ENCODE data around the gene CFAP57.

Gene CFAP57

DNA sequence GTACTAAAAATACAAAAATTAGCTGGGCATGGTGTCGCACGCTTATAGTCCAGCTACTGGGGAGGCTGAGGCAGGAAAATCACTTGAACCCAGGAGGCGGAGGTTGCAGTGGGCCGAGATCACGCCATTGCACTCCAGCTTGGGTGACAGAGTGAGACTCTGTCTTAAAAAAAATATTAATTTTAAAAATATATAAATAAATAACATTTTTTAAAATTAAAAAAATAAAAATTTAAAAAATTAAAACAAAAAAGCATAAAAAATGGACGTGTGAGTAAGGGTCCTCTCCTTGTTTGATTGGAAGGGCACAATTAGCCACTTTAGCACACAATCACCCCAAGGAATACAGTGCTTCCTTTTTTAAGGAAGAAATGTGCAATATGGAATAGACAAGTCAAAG is 18.7 kb upstream of the CFAP57 start:
- no peaks in the 10 kb centered on the region for H3K27me3 ChIP-seq (ENCODE audit: low read length)
- no peak overlapping the region for H2AFZ ChIP-seq (ENCODE audit: low read depth, low read length, severe bottlenecking)
- no peak for TF ChIP-seq EZH2phosphoT487 (conservative IDR thresholded peaks at IDR 0.05; ENCODE audit: low read length)
- TF ChIP-seq, protein P1, sequence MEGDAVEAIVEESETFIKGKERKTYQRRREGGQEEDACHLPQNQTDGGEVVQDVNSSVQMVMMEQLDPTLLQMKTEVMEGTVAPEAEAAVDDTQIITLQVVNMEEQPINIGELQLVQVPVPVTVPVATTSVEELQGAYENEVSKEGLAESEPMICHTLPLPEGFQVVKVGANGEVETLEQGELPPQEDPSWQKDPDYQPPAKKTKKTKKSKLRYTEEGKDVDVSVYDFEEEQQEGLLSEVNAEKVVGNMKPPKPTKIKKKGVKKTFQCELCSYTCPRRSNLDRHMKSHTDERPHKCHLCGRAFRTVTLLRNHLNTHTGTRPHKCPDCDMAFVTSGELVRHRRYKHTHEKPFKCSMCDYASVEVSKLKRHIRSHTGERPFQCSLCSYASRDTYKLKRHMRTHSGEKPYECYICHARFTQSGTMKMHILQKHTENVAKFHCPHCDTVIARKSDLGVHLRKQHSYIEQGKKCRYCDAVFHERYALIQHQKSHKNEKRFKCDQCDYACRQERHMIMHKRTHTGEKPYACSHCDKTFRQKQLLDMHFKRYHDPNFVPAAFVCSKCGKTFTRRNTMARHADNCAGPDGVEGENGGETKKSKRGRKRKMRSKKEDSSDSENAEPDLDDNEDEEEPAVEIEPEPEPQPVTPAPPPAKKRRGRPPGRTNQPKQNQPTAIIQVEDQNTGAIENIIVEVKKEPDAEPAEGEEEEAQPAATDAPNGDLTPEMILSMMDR (IDR thresholded peaks at IDR 0.05; ENCODE audit: insufficient read depth, low read length, poor library complexity, severe bottlenecking): no peak
- H3K4me3 ChIP-seq (ENCODE audit: insufficient read depth, low read length, poor library complexity, severe bottlenecking): no peak overlapping the region
- H3K4me2 ChIP-seq (ENCODE audit: low read depth, low read length, poor library complexity, severe bottlenecking): no peak overlapping the region
- H3K36me3 ChIP-seq (ENCODE audit: low read length): no peaks in the 10 kb centered on the region
- no peaks in the 10 kb centered on the region for H3K9me2 ChIP-seq (replicated peaks; ENCODE audit: insufficient read depth, low read length)
- H3F3A ChIP-seq (ENCODE audit: insufficient read depth): no peaks in the 10 kb centered on the region
- H4K20me1 ChIP-seq (ENCODE audit: low read depth, low read length): no peaks in the 10 kb centered on the region
- no peak overlapping the region for H3K27ac ChIP-seq (ENCODE audit: low read depth, low read length)
- H3K9ac ChIP-seq (ENCODE audit: low read length): no peak overlapping the region
- H3K79me2 ChIP-seq (ENCODE audit: insufficient read depth, low read length): no peaks in the 10 kb centered on the region
- H3K9me3 ChIP-seq (ENCODE audit: insufficient read depth, low read length): no peaks in the 10 kb centered on the region

DNA sequence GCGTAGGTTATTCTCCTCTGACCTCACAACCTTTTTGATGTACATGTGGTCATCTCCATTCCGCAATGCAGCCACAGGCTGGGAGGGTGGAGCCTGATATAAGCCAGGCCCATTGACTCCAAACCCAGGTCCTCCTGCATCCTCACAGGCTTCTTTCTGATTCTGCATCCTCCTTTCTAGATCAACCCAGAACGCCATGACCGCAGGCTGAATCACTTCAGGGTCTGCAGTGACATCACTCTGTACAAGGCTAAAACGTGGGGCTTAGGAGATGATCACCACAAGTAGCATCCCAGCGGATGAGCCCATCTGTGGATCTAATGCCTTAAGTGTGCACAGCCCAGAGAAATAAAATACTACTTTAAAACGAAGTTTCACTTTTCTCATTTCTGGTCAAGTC is 16.1 kb upstream of the CFAP57 start:
- Histone ChIP-seq H2AFZ (ENCODE audit: low read depth, low read length, severe bottlenecking) (no peak overlapping the region), H3K9ac (ENCODE audit: low read length) (no peak overlapping the region), H3K36me3 (ENCODE audit: low read length) (no peaks in the 10 kb centered on the region), H3K79me2 (ENCODE audit: insufficient read depth, low read length) (no peaks in the 10 kb centered on the region), H4K20me1 (ENCODE audit: low read depth, low read length) (no peaks in the 10 kb centered on the region), H3K4me3 (ENCODE audit: insufficient read depth, low read length, poor library complexity, severe bottlenecking) (no peak overlapping the region), H3K9me2 (replicated peaks; ENCODE audit: insufficient read depth, low read length) (no peaks in the 10 kb centered on the region), H3K4me2 (ENCODE audit: low read depth, low read length, poor library complexity, severe bottlenecking) (no peak overlapping the region), H3K27ac (ENCODE audit: low read depth, low read length) (no peak overlapping the region), H3K9me3 (ENCODE audit: insufficient read depth, low read length) (no peaks in the 10 kb centered on the region), H3F3A (ENCODE audit: insufficient read depth) (no peaks in the 10 kb centered on the region), H3K27me3 (ENCODE audit: low read length) (no peaks in the 10 kb centered on the region)
- TF ChIP-seq EZH2phosphoT487 (conservative IDR thresholded peaks at IDR 0.05; ENCODE audit: low read length): no peak
- TF ChIP-seq, protein P1 (IDR thresholded peaks at IDR 0.05; ENCODE audit: insufficient read depth, low read length, poor library complexity, severe bottlenecking): no peak

DNA sequence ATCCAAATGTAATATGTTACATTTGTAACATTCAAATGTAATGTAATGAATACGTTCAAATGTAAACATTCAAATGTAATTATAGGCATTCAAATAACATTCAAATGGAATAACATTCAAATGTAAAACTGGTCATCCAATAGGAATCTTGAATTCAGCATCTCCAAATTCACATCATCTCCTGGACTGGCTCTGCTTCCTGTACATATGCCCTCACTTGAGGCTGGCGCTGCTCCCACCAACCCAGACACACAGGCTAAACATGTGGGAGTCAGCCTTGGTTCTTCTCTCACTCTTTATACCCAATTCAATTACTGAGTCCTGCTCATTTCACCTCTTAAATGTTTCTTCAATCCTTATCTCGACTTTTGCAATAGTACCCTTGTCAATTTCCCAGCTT is 7.0 kb upstream of the CFAP57 start:
- H3K9me3 ChIP-seq (ENCODE audit: insufficient read depth, low read length): no peaks in the 10 kb centered on the region
- H3K27me3 ChIP-seq (ENCODE audit: low read length): no peaks in the 10 kb centered on the region
- no peak overlapping the region for H3K27ac ChIP-seq (ENCODE audit: low read depth, low read length)
- H4K20me1 ChIP-seq (ENCODE audit: low read depth, low read length): no peaks in the 10 kb centered on the region
- TF ChIP-seq, protein P1 (IDR thresholded peaks at IDR 0.05; ENCODE audit: insufficient read depth, low read length, poor library complexity, severe bottlenecking): no peak
- no peak for TF ChIP-seq EZH2phosphoT487 (conservative IDR thresholded peaks at IDR 0.05; ENCODE audit: low read length)
- no peaks in the 10 kb centered on the region; the same call in 1 of the 2 replicates for H3F3A ChIP-seq (ENCODE audit: insufficient read depth)
- H2AFZ ChIP-seq (ENCODE audit: low read depth, low read length, severe bottlenecking): no peak overlapping the region
- H3K79me2 ChIP-seq (ENCODE audit: insufficient read depth, low read length): 0 out of 2 replicates have a peak, but pooled peaks cover 4% of the 10 kb centered on the region
- no peaks in the 10 kb centered on the region for H3K9me2 ChIP-seq (replicated peaks; ENCODE audit: insufficient read depth, low read length)
- no peak overlapping the region for H3K4me2 ChIP-seq (ENCODE audit: low read depth, low read length, poor library complexity, severe bottlenecking)
- peaks cover 24% of the 10 kb centered on the region; the same call in 1 of the 2 replicates for H3K36me3 ChIP-seq (ENCODE audit: low read length)
- H3K4me3 ChIP-seq (ENCODE audit: insufficient read depth, low read length, poor library complexity, severe bottlenecking): no peak overlapping the region
- no peak overlapping the region for H3K9ac ChIP-seq (ENCODE audit: low read length)
